22Rv1 (cell line): ENCODE measurements around the gene GLB1L3.
"Not testable (repeated sequence)": the region's sequence is repeated elsewhere in the genome, so short reads cannot be mapped to it uniquely, and the experiment has no call there.

ENCODE experiments used
- H3K27ac ChIP-seq: fragments of 450-650 bp; 2 replicates; pipeline ENCODE4 v1.5.1; 2017
- ZFX ChIP-seq: fragments of 450-650 bp; IDR thresholded peaks from 2 replicates; pipeline ENCODE4 v1.6.1; 2017; ENCODE audit warnings: antibody characterized with exemption, borderline replicate concordance
- TF ChIP-seq, protein P1 (sequence below): fragments of 450-650 bp; IDR thresholded peaks from 2 replicates; pipeline ENCODE4 v1.5.1; 2017; ENCODE audit warnings: mild to moderate bottlenecking

GLB1L3 gene

DNA sequence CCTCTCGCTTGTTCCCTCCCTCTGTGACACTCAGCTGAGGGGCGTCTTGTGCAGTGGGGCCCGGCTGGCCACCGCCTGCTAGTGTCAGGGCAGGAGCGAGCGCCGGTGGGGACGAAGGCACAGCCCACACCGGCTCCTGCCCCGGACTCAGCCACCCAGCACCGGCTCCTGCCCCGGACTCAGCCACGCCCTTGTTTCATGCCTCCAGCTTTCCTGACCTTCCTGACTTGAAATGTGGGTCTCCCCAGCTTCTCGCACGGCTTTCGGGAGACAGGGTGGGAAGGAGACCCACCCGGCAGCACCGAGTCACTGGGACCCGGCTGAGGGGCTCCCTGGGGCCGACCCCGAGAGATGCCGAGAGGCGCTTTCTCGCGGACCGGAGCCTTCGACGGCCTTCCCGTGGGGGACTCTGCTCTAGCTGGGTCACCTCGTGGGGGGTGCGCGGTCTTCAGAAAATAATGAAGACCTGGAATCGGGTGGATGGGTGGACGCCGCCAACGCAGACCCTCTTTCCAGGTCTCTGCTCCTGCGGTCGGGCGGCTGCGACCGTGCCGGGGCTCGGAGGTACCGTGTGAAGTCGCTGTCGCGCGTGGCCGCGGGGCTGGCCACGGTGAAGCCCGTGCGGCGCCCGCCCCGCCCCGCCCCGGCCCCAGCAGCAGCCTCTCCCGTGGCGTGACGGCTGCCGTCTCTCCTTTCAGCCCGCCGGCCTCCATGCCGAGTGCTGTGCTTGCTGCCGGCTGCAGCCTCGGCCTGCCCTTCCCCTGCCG lies 65.8 kb downstream of the GLB1L3 start:
- no peak for TF ChIP-seq ZFX
- TF ChIP-seq, protein P1, sequence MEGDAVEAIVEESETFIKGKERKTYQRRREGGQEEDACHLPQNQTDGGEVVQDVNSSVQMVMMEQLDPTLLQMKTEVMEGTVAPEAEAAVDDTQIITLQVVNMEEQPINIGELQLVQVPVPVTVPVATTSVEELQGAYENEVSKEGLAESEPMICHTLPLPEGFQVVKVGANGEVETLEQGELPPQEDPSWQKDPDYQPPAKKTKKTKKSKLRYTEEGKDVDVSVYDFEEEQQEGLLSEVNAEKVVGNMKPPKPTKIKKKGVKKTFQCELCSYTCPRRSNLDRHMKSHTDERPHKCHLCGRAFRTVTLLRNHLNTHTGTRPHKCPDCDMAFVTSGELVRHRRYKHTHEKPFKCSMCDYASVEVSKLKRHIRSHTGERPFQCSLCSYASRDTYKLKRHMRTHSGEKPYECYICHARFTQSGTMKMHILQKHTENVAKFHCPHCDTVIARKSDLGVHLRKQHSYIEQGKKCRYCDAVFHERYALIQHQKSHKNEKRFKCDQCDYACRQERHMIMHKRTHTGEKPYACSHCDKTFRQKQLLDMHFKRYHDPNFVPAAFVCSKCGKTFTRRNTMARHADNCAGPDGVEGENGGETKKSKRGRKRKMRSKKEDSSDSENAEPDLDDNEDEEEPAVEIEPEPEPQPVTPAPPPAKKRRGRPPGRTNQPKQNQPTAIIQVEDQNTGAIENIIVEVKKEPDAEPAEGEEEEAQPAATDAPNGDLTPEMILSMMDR = no peak
- no peak overlapping the region for H3K27ac ChIP-seq

DNA sequence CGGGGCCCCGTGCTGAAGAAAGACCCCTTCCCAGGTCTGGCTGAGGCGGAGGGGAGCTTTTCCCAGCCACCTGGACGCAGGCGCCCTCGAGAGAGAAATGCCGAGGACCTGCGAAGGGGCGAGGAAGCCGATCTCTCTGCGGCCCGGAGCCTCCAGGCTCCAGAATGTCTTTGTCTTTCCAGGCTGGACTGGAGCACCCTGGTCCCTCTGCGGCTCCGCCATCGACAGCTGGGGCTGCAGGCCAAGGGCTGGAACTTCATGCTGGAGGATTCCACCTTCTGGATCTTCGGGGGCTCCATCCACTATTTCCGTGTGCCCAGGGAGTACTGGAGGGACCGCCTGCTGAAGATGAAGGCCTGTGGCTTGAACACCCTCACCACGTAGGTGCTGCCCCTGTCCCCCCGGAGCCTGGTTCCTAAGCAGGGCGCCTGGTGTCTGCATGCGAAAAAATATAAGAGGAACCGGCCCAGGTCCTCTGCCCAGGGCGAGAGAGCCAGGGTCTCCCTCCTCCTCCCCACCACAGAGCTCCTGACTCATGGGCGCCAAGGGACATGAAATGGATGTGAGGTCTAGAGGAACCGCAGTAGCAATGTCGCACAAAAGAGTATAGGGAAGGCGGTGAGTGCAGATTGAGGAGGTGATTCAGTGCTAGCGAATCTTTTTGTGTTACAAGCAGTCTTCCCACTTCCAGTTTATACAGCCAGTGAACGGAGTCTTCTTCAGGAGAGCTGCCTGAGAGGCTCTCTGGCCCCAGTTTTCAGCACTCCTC lies 66.6 kb downstream of the GLB1L3 start:
- no peak overlapping the region for H3K27ac ChIP-seq
- no peak for TF ChIP-seq ZFX
- TF ChIP-seq, protein P1 = no peak

DNA sequence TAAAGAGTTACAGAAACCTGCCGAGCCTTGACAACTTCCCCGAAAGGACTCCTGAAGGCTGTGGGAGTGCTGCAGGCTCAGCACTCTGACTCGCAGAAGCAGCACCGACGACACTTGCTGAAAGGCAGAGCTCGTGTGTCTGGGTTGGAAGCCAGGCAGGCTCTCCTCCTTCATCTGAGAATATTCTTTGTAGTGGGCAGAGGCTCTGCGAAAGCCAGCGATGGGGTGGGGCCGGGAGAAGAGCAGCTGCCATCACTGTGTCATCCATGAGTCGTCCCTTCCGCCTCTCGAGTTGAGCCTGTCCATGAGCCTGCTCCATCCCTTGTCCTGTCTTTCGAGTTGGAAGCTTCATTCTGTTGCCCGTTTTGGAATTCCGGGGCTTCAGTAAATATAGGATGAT lies 67.5 kb downstream of the GLB1L3 start:
- TF ChIP-seq, protein P1 = no peak
- TF ChIP-seq ZFX = no peak
- H3K27ac ChIP-seq = no peak overlapping the region

DNA sequence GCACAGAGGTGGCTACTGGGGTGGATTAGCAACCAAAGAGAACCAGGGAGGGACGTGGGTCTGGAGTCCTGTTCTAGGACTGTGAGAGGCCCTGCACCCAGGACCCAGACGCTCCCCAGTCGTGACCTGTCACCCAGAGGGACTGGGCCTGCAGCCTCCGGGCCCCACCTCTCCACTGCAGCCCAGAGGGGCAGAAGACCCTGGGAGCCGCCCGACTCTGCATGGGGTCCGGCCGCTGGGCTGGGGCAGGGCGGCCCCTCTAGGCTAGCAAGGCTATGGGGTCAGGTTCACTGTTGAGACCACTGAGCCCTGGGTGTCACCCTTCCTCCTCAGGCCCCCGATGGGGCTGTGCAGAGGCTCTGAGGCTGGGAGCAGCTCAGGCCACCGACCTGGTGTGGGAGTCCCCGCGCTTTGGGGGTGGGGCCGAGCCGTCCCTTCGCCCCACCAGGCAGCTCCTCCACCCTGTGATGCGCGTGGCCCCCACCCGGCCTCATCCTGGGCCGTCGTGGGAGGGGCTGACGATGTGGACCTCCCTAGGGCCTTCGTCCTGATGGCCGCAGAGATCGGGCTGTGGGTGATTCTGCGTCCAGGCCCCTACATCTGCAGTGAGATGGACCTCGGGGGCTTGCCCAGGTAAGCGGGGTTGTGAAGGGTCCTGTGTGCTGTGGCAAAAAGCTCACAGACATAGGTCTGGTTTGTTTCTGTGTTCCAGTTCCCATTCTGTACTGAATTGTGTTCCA lies 68.5 kb downstream of the GLB1L3 start:
- H3K27ac ChIP-seq = not testable (repeated sequence)

DNA sequence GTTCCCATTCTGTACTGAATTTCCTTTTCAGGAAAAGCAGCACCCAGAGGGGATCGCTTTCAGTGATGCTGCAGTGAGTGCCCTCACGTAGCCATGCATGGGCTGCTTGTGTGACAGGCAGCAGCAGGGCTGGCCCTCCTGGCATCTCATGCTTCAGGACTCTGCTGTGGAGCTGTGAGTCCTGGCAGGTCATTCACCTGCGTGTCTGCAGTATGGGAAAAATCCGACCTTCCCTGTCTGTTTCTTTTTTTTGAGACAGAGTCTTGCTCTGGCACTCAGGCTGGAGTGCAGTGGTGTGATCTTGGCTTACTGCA lies 69.0 kb downstream of the GLB1L3 start:
- TF ChIP-seq ZFX = no peak
- TF ChIP-seq, protein P1 = no peak

DNA sequence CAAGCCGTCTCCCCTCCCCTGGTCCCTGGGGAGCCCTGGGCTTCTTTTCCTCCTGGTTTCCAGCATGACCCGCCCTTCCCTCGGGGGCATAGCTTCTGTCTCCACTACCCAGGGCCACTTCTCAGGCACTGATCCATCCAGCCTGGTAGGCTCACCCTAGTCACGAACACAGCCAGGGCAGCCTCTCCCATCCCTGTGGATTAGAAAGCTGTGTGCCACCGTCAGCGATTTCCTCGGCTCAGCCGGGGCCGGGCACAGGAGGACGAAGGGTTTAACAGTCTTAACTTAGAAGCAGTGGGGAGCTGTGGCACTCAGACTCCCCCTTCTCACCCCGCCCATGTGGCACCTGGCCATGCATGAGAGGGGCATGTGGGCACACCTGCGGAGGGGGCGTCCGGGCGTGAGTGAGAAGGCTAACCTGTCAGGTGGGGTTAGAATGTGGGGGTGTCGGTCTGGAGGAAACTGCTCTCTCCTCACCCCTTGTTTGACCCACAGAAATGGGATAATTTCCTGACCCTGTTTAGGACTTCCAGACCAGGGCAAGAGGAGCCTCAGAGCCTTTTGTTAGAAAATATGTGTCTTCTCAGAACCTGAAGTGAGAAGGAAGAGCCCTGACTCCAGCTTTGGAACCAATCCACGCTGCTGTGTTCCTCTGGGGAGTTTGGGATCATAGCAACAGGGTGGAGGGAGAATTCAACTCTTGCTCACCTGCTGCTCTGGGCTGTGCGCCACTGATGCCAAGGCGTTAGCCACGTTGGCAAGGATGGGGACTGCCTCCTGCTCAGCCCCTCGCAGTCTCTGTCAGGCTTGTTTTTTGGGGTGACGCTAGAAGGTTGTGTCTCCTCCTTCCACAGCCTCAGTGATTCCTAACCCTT lies 70.2 kb downstream of the GLB1L3 start:
- no peak for TF ChIP-seq ZFX
- TF ChIP-seq, protein P1 = no peak
- no peak overlapping the region for H3K27ac ChIP-seq

More for the DNA sequence above, 69.0 kb downstream of the GLB1L3 start:
- no peak overlapping the region for H3K27ac ChIP-seq

DNA sequence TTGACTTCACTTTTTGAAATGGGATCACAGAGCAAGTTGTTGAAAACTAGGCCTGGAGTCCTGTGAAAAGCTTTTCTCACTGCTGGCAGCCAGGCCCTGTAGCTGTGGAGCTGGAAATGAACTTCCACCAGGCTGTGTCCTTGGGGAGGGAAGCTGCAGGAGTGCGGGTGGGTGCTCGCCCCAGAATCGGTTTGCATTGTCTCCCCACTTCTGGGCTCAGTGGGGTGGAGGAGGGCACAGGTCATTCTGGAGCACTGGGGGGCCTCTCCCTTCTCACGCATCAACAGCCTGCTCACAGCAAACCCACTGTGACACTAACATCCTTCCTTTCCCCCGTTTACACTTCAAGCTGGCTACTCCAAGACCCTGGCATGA lies 70.8 kb downstream of the GLB1L3 start:
- no peak overlapping the region for H3K27ac ChIP-seq
- no peak for TF ChIP-seq ZFX
